Skeletal muscle tissue (tissue), 4 donors: Measurements from ENCODE around the gene H6PD. TPM values are rescaled to one million over a fixed set of nuclear protein-coding genes. Genes with fewer than 3 reads are reported as not detected.
"Not testable (repeated sequence)": the region's sequence is repeated elsewhere in the genome, so short reads cannot be mapped to it uniquely, and the experiment has no call there.

Source experiments
- H3K27ac ChIP-seq: one replicate; pipeline ENCODE4 v1.7.0; 2013; ENCODE audit warnings: mild to moderate bottlenecking, low read depth, low read length, inconsistent platforms
- H3K27me3 ChIP-seq, 3 donors: one replicate each; pipeline ENCODE4 v1.7.0; 2013; ENCODE audit warnings: low read length in 3 of 3; ENCODE audit not compliant: control insufficient read depth in 3 of 3, insufficient read depth in 3 of 3
- H3K36me3 ChIP-seq, 3 donors: one replicate each; pipeline ENCODE4 v1.7.0; 2013; ENCODE audit warnings: low read length in 3 of 3; ENCODE audit not compliant: control insufficient read depth in 3 of 3, insufficient read depth in 3 of 3
- H3K4me1 ChIP-seq, 3 donors: one replicate each; pipeline ENCODE4 v1.7.0; 2013; ENCODE audit warnings: low read length in 3 of 3, mild to moderate bottlenecking in 3 of 3; ENCODE audit not compliant: control insufficient read depth in 3 of 3, insufficient read depth in 3 of 3
- H3K4me3 ChIP-seq, 3 donors: one replicate each; pipeline ENCODE4 v1.7.0; 2013; ENCODE audit warnings: low read length in 3 of 3
- H3K9ac ChIP-seq, 3 donors: one replicate each; pipeline ENCODE4 v1.7.0; 2013; ENCODE audit warnings: low read length in 3 of 3, mild to moderate bottlenecking in 3 of 3, moderate library complexity in 2 of 3, low read depth in 1 of 3
- H3K9me3 ChIP-seq, 3 donors: one replicate each; pipeline ENCODE4 v1.7.0; 2013; ENCODE audit warnings: low read length in 3 of 3; ENCODE audit not compliant: control insufficient read depth in 3 of 3
- total RNA-seq: library from RNA; depleted of rRNA; stranded (reverse); fragments of >200 nt; gene quantifications from one replicate; pipeline ENCODE4 v1.2.3, GENCODE V29; 2014
- donor health status: Osteomylitis.

H6PD gene
- total RNA-seq, 1 donor from 2014 or later = 24.5 TPM

DNA sequence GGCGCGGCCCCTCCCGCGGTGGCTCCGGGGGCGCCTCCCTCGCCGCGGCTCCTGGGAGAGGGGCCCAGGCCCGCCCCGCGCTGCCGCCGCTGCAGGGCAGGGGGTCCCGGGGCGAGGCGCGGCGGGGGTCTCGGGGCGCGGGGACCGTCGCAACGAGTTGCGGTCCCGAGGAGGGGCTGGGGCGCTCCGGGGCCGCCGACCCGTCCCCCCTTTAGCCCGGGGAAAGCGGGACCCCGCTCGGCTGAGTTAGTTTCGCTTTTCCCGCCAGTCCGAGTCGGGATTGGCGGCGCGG lies 58.6 kb downstream of the H6PD start:
- Histone ChIP-seq H3K4me3 (peak overlapping the region in 2 of 3 donors; percentile 76 to 93), H3K27ac (peak overlapping the region; percentile 71), H3K27me3 (no peaks in the 10 kb centered on the region), H3K4me1 (peaks cover 25 to 41% (median 28%) of the 10 kb centered on the region in 3 donors), H3K9ac (peak overlapping the region in 2 of 3 donors; percentile 70 to 81), H3K9me3 (peaks cover 0 to 5% (median 3%) of the 10 kb centered on the region in 3 donors), H3K36me3 (no peaks in the 10 kb centered on the region)

GRCh38 chr1:9293533-9294404 lies 59.2 kb downstream of the H6PD start:
- peak overlapping the region; percentile 71 for H3K27ac ChIP-seq
- H3K36me3 ChIP-seq = no peaks in the 10 kb centered on the region
- H3K4me1 ChIP-seq = peaks cover 25 to 41% (median 28%) of the 10 kb centered on the region in 3 donors
- peak overlapping the region; percentile 70 to 84 (median 81) for H3K9ac ChIP-seq
- no peaks in the 10 kb centered on the region for H3K27me3 ChIP-seq
- peaks cover 0 to 4% (median 0%) of the 10 kb centered on the region in 3 donors for H3K9me3 ChIP-seq
- peak overlapping the region; percentile 76 to 93 (median 85) for H3K4me3 ChIP-seq

GRCh38 chr1:9294405-9294773 lies 59.8 kb downstream of the H6PD start:
- H3K27me3 ChIP-seq = no peaks in the 10 kb centered on the region
- H3K27ac ChIP-seq = peak overlapping the region; percentile 71
- peaks cover 25 to 41% (median 28%) of the 10 kb centered on the region in 3 donors for H3K4me1 ChIP-seq
- H3K4me3 ChIP-seq = peak overlapping the region; percentile 76 to 93 (median 85)
- no peaks in the 10 kb centered on the region for H3K36me3 ChIP-seq
- peak overlapping the region; percentile 70 to 84 (median 81) for H3K9ac ChIP-seq
- no peaks in the 10 kb centered on the region for H3K9me3 ChIP-seq

GRCh38 chr1:9294910-9295636 lies 60.5 kb downstream of the H6PD start:
- peak overlapping the region; percentile 35 to 54 (median 52) for H3K4me3 ChIP-seq
- peak overlapping the region in 1 of 3 donors; percentile 17 for H3K9ac ChIP-seq
- peaks cover 25 to 45% (median 28%) of the 10 kb centered on the region in 3 donors for H3K4me1 ChIP-seq
- H3K27me3 ChIP-seq = no peaks in the 10 kb centered on the region
- no peaks in the 10 kb centered on the region for H3K9me3 ChIP-seq
- peak overlapping the region; percentile 71 for H3K27ac ChIP-seq
- no peaks in the 10 kb centered on the region for H3K36me3 ChIP-seq

DNA sequence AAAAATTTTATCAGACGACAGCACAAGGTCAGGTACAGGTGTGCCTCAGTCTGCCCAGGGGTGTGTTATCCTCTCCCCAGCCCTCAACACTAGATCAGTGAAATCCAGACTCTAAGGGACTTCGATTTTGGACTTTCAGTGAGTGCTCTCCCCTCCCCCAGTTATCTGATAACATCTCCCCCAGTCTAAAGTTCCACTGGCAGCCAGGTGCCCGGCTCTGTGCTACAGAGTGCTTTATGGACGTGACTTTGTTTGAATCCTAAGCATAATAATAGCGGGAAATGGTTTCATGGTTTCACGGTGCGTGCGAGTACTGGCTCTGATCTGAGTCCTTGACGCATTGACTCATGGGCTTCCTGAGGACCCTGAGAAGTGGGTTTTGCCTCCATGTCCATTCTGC lies 61.3 kb downstream of the H6PD start:
- no peak overlapping the region for H3K9ac ChIP-seq
- H3K4me3 ChIP-seq = no peak overlapping the region
- no peaks in the 10 kb centered on the region for H3K36me3 ChIP-seq
- no peaks in the 10 kb centered on the region for H3K27me3 ChIP-seq
- peaks cover 21 to 47% (median 28%) of the 10 kb centered on the region in 3 donors for H3K4me1 ChIP-seq
- H3K9me3 ChIP-seq = no peaks in the 10 kb centered on the region
- peak overlapping the region; percentile 71 for H3K27ac ChIP-seq

- Histone ChIP-seq H3K27me3 (no peaks in the 10 kb centered on the region), H3K9me3 (no peaks in the 10 kb centered on the region), H3K36me3 (peaks cover 0 to 2% (median 0%) of the 10 kb centered on the region in 3 donors), H3K4me1 (peaks cover 18 to 51% (median 29%) of the 10 kb centered on the region in 3 donors), H3K27ac (no peak overlapping the region), H3K9ac (no peak overlapping the region), H3K4me3 (no peak overlapping the region)
These were observed 62.3 kb downstream of the H6PD start for GRCh38 chr1:9296850-9297249.

DNA sequence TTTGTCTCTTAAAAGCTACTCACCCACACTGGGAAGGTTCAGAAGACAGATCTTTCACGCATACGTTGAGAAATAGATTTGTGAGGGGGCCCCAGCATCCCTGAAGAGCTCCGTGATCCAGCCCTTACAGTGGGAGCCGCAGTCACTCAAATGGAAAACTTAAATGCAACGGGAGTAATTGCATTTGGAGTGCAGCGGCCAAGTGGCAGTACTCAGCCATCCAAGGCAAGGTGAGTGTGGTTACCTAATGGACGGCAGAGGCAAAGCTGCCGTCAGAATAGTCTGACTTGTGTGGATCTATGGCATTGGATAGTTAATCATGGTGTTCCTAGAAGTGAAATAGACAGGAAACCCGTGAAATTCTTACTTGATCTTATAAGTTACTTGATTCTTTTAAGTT lies 63.3 kb downstream of the H6PD start:
- Histone ChIP-seq H3K9me3 (no peaks in the 10 kb centered on the region), H3K27me3 (no peaks in the 10 kb centered on the region), H3K36me3 (peaks cover 0 to 2% (median 0%) of the 10 kb centered on the region in 3 donors), H3K9ac (no peak overlapping the region), H3K4me1 (peaks cover 23 to 60% (median 34%) of the 10 kb centered on the region in 3 donors), H3K4me3 (no peak overlapping the region), H3K27ac (no peak overlapping the region)

GRCh38 chr1:9298282-9298681 lies 63.7 kb downstream of the H6PD start:
- Histone ChIP-seq H3K27me3 (no peaks in the 10 kb centered on the region), H3K27ac (no peak overlapping the region), H3K9me3 (no peaks in the 10 kb centered on the region), H3K4me1 (peaks cover 27 to 65% (median 39%) of the 10 kb centered on the region in 3 donors), H3K9ac (no peak overlapping the region), H3K36me3 (peaks cover 0 to 2% (median 0%) of the 10 kb centered on the region in 3 donors), H3K4me3 (no peak overlapping the region)

- not testable (repeated sequence) for H3K36me3 ChIP-seq, H3K27me3 ChIP-seq, H3K9ac ChIP-seq, H3K9me3 ChIP-seq, H3K4me3 ChIP-seq, H3K27ac ChIP-seq
- H3K4me1 ChIP-seq = peaks cover 21 to 67% (median 35%) of the 10 kb centered on the region in 3 donors
These were observed 65.3 kb downstream of the H6PD start for GRCh38 chr1:9299571-9300541.
